B cell (primary cell): ENCODE measurements around the gene DGKE. TPM values are rescaled to one million over a fixed set of nuclear protein-coding genes. Genes with fewer than 3 reads are reported as not detected.

Source experiments
- ATAC-seq: fragments of 200-7000 bp; cut with Tn5 transposase; one replicate; pipeline ENCODE4 v1.10.0; 2021; ENCODE audit warnings: low read depth, mild to moderate bottlenecking, moderate number of reproducible peaks, moderate library complexity
- CTCF ChIA-PET: fragments of 350-600 bp; sonication (Branson Sonifier 250); formaldehyde crosslinking; loops from one replicate; lab custom pipeline; 2021; ENCODE audit warnings: antibody characterized with exemption, inconsistent platforms; lab: Charles Lee
- POLR2A ChIA-PET: fragments of 350-600 bp; sonication (Branson Sonifier 250); formaldehyde crosslinking; loops from one replicate; lab custom pipeline; 2021; ENCODE audit warnings: antibody characterized with exemption; lab: Charles Lee
- DNase-seq: peaks from one replicate; pipeline ENCODE4 v3.0.0; 2013
- H2AFZ ChIP-seq: 2 replicates; pipeline ENCODE4 v1.6.1; 2012; ENCODE audit warnings: mild to moderate bottlenecking, low read depth, low read length; ENCODE audit not compliant: insufficient read depth, poor library complexity, severe bottlenecking
- H3K27ac ChIP-seq, 2 donors: 1 replicate in 1 of 2; 2 replicates in 1 of 2; pipeline ENCODE4 v1.5.1; 2012 to 2013; ENCODE audit warnings: low read length in 2 of 2, mild to moderate bottlenecking in 2 of 2, moderate library complexity in 1 of 2
- H3K27me3 ChIP-seq, 4 experiments: fragments of 200-600 bp in 1 of 4; sonication (generic) in 1 of 4; replicated peaks in 1 of 4; 1 replicate in 2 of 4; 2 replicates in 2 of 4; pipeline versions ENCODE4 v1.6.1 to v1.7.0; 2013 to 2016; ENCODE audit warnings: low read length in 3 of 4, mild to moderate bottlenecking in 2 of 4, mixed read lengths in 1 of 4, moderate library complexity in 1 of 4; ENCODE audit not compliant: insufficient read depth in 4 of 4, control insufficient read depth in 3 of 4; ENCODE audit errors: control extremely low read depth in 1 of 4
- H3K36me3 ChIP-seq, 2 experiments: replicated peaks in 1 of 2; 1 replicate in 1 of 2; 2 replicates in 1 of 2; pipeline versions ENCODE4 v1.6.1 to v1.7.1; 2013; ENCODE audit warnings: low read length in 1 of 2; ENCODE audit not compliant: insufficient read depth in 2 of 2, control insufficient read depth in 1 of 2; ENCODE audit errors: control extremely low read depth in 1 of 2, extremely low read depth in 1 of 2
- H3K4me1 ChIP-seq, 2 donors: fragments of 200-600 bp in 1 of 2; sonication (generic) in 1 of 2; 1 replicate in 1 of 2; 2 replicates in 1 of 2; pipeline versions ENCODE4 v1.5.1 to v1.6.1; 2013 to 2017; ENCODE audit warnings: low read length in 2 of 2; ENCODE audit not compliant: control insufficient read depth in 2 of 2, insufficient read depth in 2 of 2
- H3K4me2 ChIP-seq: replicated peaks from 2 replicates; pipeline ENCODE3; 2012; ENCODE audit warnings: mild to moderate bottlenecking, low read depth, low read length; ENCODE audit not compliant: poor library complexity, severe bottlenecking
- H3K4me3 ChIP-seq, 5 experiments: fragments of 200-600 bp in 1 of 5; sonication (generic) in 1 of 5; 1 replicate in 3 of 5; 2 replicates in 2 of 5; pipeline versions ENCODE4 v1.5.1 to v1.7.0; 2011 to 2016; ENCODE audit warnings: low read length in 4 of 5, mild to moderate bottlenecking in 4 of 5, low read depth in 2 of 5, control low read depth in 1 of 5, moderate library complexity in 1 of 5; ENCODE audit not compliant: insufficient read depth in 1 of 5; ENCODE audit errors: control extremely low read depth in 1 of 5, extremely low read depth in 1 of 5
- H3K79me2 ChIP-seq: fragments of 200-600 bp; sonication (generic); one replicate; pipeline ENCODE4 v1.6.0; 2016; ENCODE audit warnings: low read length; ENCODE audit not compliant: control insufficient read depth, insufficient read depth
- H3K9ac ChIP-seq: fragments of 200-600 bp; sonication (generic); 2 replicates; pipeline ENCODE4 v1.6.1; 2017; ENCODE audit warnings: mild to moderate bottlenecking, low read length, moderate library complexity
- H3K9me3 ChIP-seq, 3 donors: one replicate each; pipeline versions ENCODE4 v1.6.1 to v1.7.1; 2013; ENCODE audit warnings: low read length in 2 of 3; ENCODE audit not compliant: control insufficient read depth in 2 of 3, insufficient read depth in 1 of 3; ENCODE audit errors: control extremely low read depth in 1 of 3
- H4K20me1 ChIP-seq: 2 replicates; pipeline ENCODE4 v1.6.0; 2012; ENCODE audit warnings: mild to moderate bottlenecking, low read length; ENCODE audit not compliant: insufficient read depth, control insufficient read depth, poor library complexity, severe bottlenecking
- H3K27ac Mint-ChIP-seq: one replicate; pipeline ENCODE4 v1.8.0; 2021; ENCODE audit warnings: mixed read lengths
- H3K27me3 Mint-ChIP-seq: one replicate; pipeline ENCODE4 v1.8.0; 2021; ENCODE audit warnings: mixed read lengths
- H3K4me1 Mint-ChIP-seq: one replicate; pipeline ENCODE4 v1.8.0; 2021; ENCODE audit warnings: mixed read lengths
- H3K4me3 Mint-ChIP-seq: one replicate; pipeline ENCODE4 v1.8.0; 2021; ENCODE audit warnings: mixed read lengths
- H3K9me3 Mint-ChIP-seq: one replicate; pipeline ENCODE4 v1.8.0; 2022; ENCODE audit warnings: mixed read lengths; ENCODE audit not compliant: insufficient read depth
- CTCF ChIP-seq: fragments of 200-600 bp; IDR thresholded peaks from one replicate; pipeline ENCODE4 v1.8.0; 2022; ENCODE audit warnings: antibody characterized with exemption, mild to moderate bottlenecking
- EZH2 ChIP-seq: IDR thresholded peaks from 2 replicates; pipeline ENCODE4 v1.6.1; 2012; ENCODE audit warnings: borderline replicate concordance, low read depth, mild to moderate bottlenecking, moderate library complexity, low read length; ENCODE audit not compliant: insufficient read depth, poor library complexity, severe bottlenecking
- WGBS: methylation state at CpG from one replicate; pipeline ENCODE4 v1.1.5; 2013; ENCODE audit warnings: missing lambda C conversion rate; ENCODE audit not compliant: insufficient coverage; 5-methylcytosine and 5-hydroxymethylcytosine counted together
- intact Hi-C: fragments of 100-400 bp; cut with micrococcal nuclease; formaldehyde crosslinking; loops from one replicate; pipeline ENCODE4 v1.10.0; 2022
- polyA plus RNA-seq: library from polyadenylated mRNA; depleted of rRNA; stranded (reverse); fragments of >200 nt; gene quantifications from 2 replicates; pipeline ENCODE4 v1.2.3, GENCODE V29; 2012
- total RNA-seq, 2 donors: library from RNA; stranded (reverse); fragments of 120-200 nt in 1 of 2; gene quantifications; 1 replicate in 1 of 2; 2 replicates in 1 of 2; pipeline versions ENCODE4 v1.2.3 to v1.2.4, GENCODE V29; 2013 to 2022

DGKE gene
- total and polyA plus RNA-seq, 2 donors (not counting 1 experiment from before 2014, with no cell fraction given), result 8.9 to 28.1 TPM

GRCh38 chr17:56867948-56868376 lies 34.0 kb downstream of the DGKE start:
- H3K27me3 Mint-ChIP-seq, result no peaks in the 10 kb centered on the region
- DNase-seq, result no peak
- intact Hi-C loops, result loop anchor here (10.0 kb wide), 1 partner anchor 53 kb away; no protein-coding TSS in a partner anchor
- Histone ChIP-seq H3K79me2 (no peaks in the 10 kb centered on the region), H3K36me3 (peaks cover 0 to 2% of the 10 kb centered on the region in 2 experiments), H3K4me2 (no peak overlapping the region), H3K4me3 (no peak overlapping the region), H3K27me3 (no peaks in the 10 kb centered on the region), H3K27ac (no peak overlapping the region), H3K9me3 (no peaks in the 10 kb centered on the region), H4K20me1 (no peaks in the 10 kb centered on the region), H3K9ac (no peak overlapping the region), H2AFZ (no peak overlapping the region), H3K4me1 (peaks cover 4 to 7% of the 10 kb centered on the region in 2 donors)
- TF ChIP-seq EZH2, result no peak
- no peak for TF ChIP-seq CTCF
- H3K9me3 Mint-ChIP-seq, result no peaks in the 10 kb centered on the region
- no peak for ATAC-seq
- H3K4me1 Mint-ChIP-seq, result peaks cover 10% of the 10 kb centered on the region
- H3K27ac Mint-ChIP-seq, result no peak overlapping the region
- no peak overlapping the region for H3K4me3 Mint-ChIP-seq
- ChIA-PET CTCF (interaction anchor here (1.2 kb wide), 1 partner anchor 48 kb away, joined by 4 read pairs; no protein-coding TSS in a partner anchor), POLR2A (no interaction called here)
- no CpG with 5 or more reads among the region's 2 CpGs for WGBS

- no peaks in the 10 kb centered on the region for H3K27me3 ChIP-seq
- no peaks in the 10 kb centered on the region for H3K36me3 ChIP-seq
- intact Hi-C loops, result loop anchor here (10.0 kb wide), 1 partner anchor 54 kb away; no protein-coding TSS in a partner anchor
- H3K4me1 ChIP-seq, result peaks cover 4 to 7% of the 10 kb centered on the region in 2 donors
- ChIA-PET POLR2A (no interaction called here), CTCF (interaction anchor here (1.2 kb wide), 1 partner anchor 22 kb away, joined by 3 read pairs; no protein-coding TSS in a partner anchor)
- WGBS, result 100% methylated on average over 3 of the region's 3 CpGs
- no peak overlapping the region for H3K4me2 ChIP-seq
- DNase-seq (no peak), ATAC-seq (no peak)
- H3K9me3 ChIP-seq, result no peaks in the 10 kb centered on the region
- Mint-ChIP-seq H3K27ac (no peak overlapping the region), H3K4me3 (no peak overlapping the region), H3K4me1 (peaks cover 10% of the 10 kb centered on the region), H3K9me3 (no peaks in the 10 kb centered on the region), H3K27me3 (no peaks in the 10 kb centered on the region)
- H3K4me3 ChIP-seq, result no peak overlapping the region
- TF ChIP-seq CTCF (no peak), EZH2 (no peak)
- H2AFZ ChIP-seq, result no peak overlapping the region
- no peak overlapping the region for H3K27ac ChIP-seq
- H3K79me2 ChIP-seq, result no peaks in the 10 kb centered on the region
- no peaks in the 10 kb centered on the region for H4K20me1 ChIP-seq
- H3K9ac ChIP-seq, result no peak overlapping the region
Measured at GRCh38 chr17:56868716-56869115, 34.8 kb downstream of the DGKE start.
